Glutamatergic neuron (in vitro differentiated cells): ENCODE data around the gene PLXNA1. TPM values are rescaled to one million over a fixed set of nuclear protein-coding genes. Genes with fewer than 3 reads are reported as not detected.

ENCODE experiments used
- DNase-seq: peaks from one replicate; pipeline ENCODE4 v3.0.0; 2022
- H3K27ac Mint-ChIP-seq: one replicate; pipeline ENCODE4 v1.8.0; 2020; ENCODE audit warnings: mild to moderate bottlenecking, mixed read lengths, inconsistent platforms; ENCODE audit not compliant: unreplicated experiment
- H3K27me3 Mint-ChIP-seq: one replicate; pipeline ENCODE4 v1.8.0; 2020; ENCODE audit warnings: mild to moderate bottlenecking, moderate library complexity, mixed read lengths, inconsistent platforms; ENCODE audit not compliant: unreplicated experiment
- H3K36me3 Mint-ChIP-seq: one replicate; pipeline ENCODE4 v1.8.0; 2020; ENCODE audit warnings: mild to moderate bottlenecking, mixed read lengths, inconsistent platforms; ENCODE audit not compliant: unreplicated experiment
- H3K4me1 Mint-ChIP-seq: one replicate; pipeline ENCODE4 v1.8.0; 2020; ENCODE audit warnings: mild to moderate bottlenecking, low read depth, mixed read lengths, inconsistent platforms; ENCODE audit not compliant: unreplicated experiment
- H3K4me3 Mint-ChIP-seq: one replicate; pipeline ENCODE4 v1.8.0; 2020; ENCODE audit warnings: mild to moderate bottlenecking, mixed read lengths, inconsistent platforms; ENCODE audit not compliant: unreplicated experiment
- H3K9me3 Mint-ChIP-seq: one replicate; pipeline ENCODE4 v1.8.0; 2020; ENCODE audit warnings: mild to moderate bottlenecking, moderate library complexity, mixed read lengths, inconsistent platforms; ENCODE audit not compliant: unreplicated experiment
- CTCF ChIP-seq: fragments of 200-600 bp; sonication (generic); IDR thresholded peaks from one replicate; pipeline ENCODE4 v1.5.0; 2021; ENCODE audit not compliant: partially characterized antibody, unreplicated experiment
- total RNA-seq: library from RNA; stranded (reverse); fragmentation: NEBNext Ultra II Directional; extraction: Animal tissue kit (Norgen Biotek cat#: 25700); gene quantifications from one replicate; pipeline ENCODE4 v1.2.1, GENCODE V29; 2021; ENCODE audit not compliant: unreplicated experiment

The PLXNA1 gene
- total RNA-seq, 1 donor from 2014 or later, result 110 TPM

GRCh38 chr3:127016043-127016343 is 33.1 kb downstream of the PLXNA1 start:
- DNase-seq, result no peak
- H3K4me1 Mint-ChIP-seq, result peaks cover 3% of the 10 kb centered on the region
- no peak overlapping the region for H3K4me3 Mint-ChIP-seq
- H3K27ac Mint-ChIP-seq, result no peak overlapping the region
- H3K36me3 Mint-ChIP-seq, result peaks cover 3% of the 10 kb centered on the region
- H3K27me3 Mint-ChIP-seq, result peaks cover 6% of the 10 kb centered on the region
- no peak for TF ChIP-seq CTCF
- peaks cover 3% of the 10 kb centered on the region for H3K9me3 Mint-ChIP-seq

GRCh38 chr3:127016461-127016860 is 33.5 kb downstream of the PLXNA1 start:
- Mint-ChIP-seq H3K4me1 (peaks cover 2% of the 10 kb centered on the region), H3K9me3 (peaks cover 7% of the 10 kb centered on the region), H3K36me3 (peaks cover 3% of the 10 kb centered on the region), H3K27me3 (peaks cover 6% of the 10 kb centered on the region), H3K4me3 (no peak overlapping the region), H3K27ac (no peak overlapping the region)
- TF ChIP-seq CTCF, result no peak
- DNase-seq, result no peak

GRCh38 chr3:127017229-127017628 is 34.3 kb downstream of the PLXNA1 start:
- Mint-ChIP-seq H3K36me3 (peaks cover 3% of the 10 kb centered on the region), H3K4me3 (no peak overlapping the region), H3K27ac (no peak overlapping the region), H3K27me3 (peaks cover 3% of the 10 kb centered on the region), H3K9me3 (peaks cover 7% of the 10 kb centered on the region), H3K4me1 (peaks cover 2% of the 10 kb centered on the region)
- no peak for TF ChIP-seq CTCF
- DNase-seq, result no peak

GRCh38 chr3:127017781-127018180 is 34.9 kb downstream of the PLXNA1 start:
- H3K9me3 Mint-ChIP-seq, result peaks cover 7% of the 10 kb centered on the region
- no peak for TF ChIP-seq CTCF
- no peak overlapping the region for H3K4me3 Mint-ChIP-seq
- H3K4me1 Mint-ChIP-seq, result no peaks in the 10 kb centered on the region
- DNase-seq, result no peak
- H3K27ac Mint-ChIP-seq, result no peak overlapping the region
- peaks cover 3% of the 10 kb centered on the region for H3K36me3 Mint-ChIP-seq
- peaks cover 3% of the 10 kb centered on the region for H3K27me3 Mint-ChIP-seq

GRCh38 chr3:127018306-127018828 is 35.5 kb downstream of the PLXNA1 start:
- Mint-ChIP-seq H3K4me1 (no peaks in the 10 kb centered on the region), H3K4me3 (no peak overlapping the region), H3K27me3 (peaks cover 3% of the 10 kb centered on the region), H3K36me3 (peaks cover 3% of the 10 kb centered on the region), H3K9me3 (peaks cover 7% of the 10 kb centered on the region), H3K27ac (no peak overlapping the region)
- DNase-seq, result no peak
- TF ChIP-seq CTCF, result no peak
